WTC11 (cell line): ENCODE measurements around the gene KLHL26. TPM values are rescaled to one million over a fixed set of nuclear protein-coding genes. Genes with fewer than 3 reads are reported as not detected.
A peak's percentile ranks its signal among the peaks of the same experiment; 100 is the strongest.

Source experiments
- ATAC-seq: fragments of 200-7000 bp; cut with Tn5 transposase; 2 replicates; pipeline ENCODE4 v1.10.0; 2021; ENCODE audit warnings: mild to moderate bottlenecking, moderate library complexity
- CTCF ChIA-PET: fragments of 300-600 bp; sonication (Branson Sonifier 250); formaldehyde crosslinking; loops from one replicate; lab custom pipeline; 2021; ENCODE audit warnings: antibody characterized with exemption; lab: Charles Lee
- POLR2A ChIA-PET: fragments of 350-600 bp; sonication (Branson Sonifier 250); formaldehyde crosslinking; loops from one replicate; lab custom pipeline; 2021; ENCODE audit warnings: antibody characterized with exemption; lab: Charles Lee
- DNase-seq: peaks from one replicate; pipeline ENCODE4 v3.0.0; 2021; ENCODE audit warnings: low spot score
- H3K27ac Mint-ChIP-seq: 2 replicates; pipeline ENCODE4 v1.8.0; 2021; ENCODE audit warnings: mixed read lengths
- H3K27me3 Mint-ChIP-seq: 2 replicates; pipeline ENCODE4 v1.8.0; 2021; ENCODE audit warnings: low read depth, mild to moderate bottlenecking, moderate library complexity, mixed read lengths
- H3K36me3 Mint-ChIP-seq: 2 replicates; pipeline ENCODE4 v1.8.0; 2021; ENCODE audit warnings: mixed read lengths
- H3K4me1 Mint-ChIP-seq: 2 replicates; pipeline ENCODE4 v1.8.0; 2022; ENCODE audit warnings: mixed read lengths
- H3K4me3 Mint-ChIP-seq: 2 replicates; pipeline ENCODE4 v1.8.0; 2021; ENCODE audit warnings: mild to moderate bottlenecking, moderate library complexity, mixed read lengths
- H3K9me3 Mint-ChIP-seq: 2 replicates; pipeline ENCODE4 v1.8.0; 2021; ENCODE audit warnings: mixed read lengths
- ATF1 ChIP-seq: sonication (generic); formaldehyde crosslinking; IDR thresholded peaks from 2 replicates; pipeline ENCODE4 v1.8.1; 2023; ENCODE audit warnings: mild to moderate bottlenecking, moderate library complexity, missing genetic modification reagents
- CREB1 ChIP-seq: sonication (generic); formaldehyde crosslinking; IDR thresholded peaks from 2 replicates; pipeline ENCODE4 v1.8.0; 2023; ENCODE audit warnings: mild to moderate bottlenecking, missing genetic modification reagents
- CTCF ChIP-seq: fragments of 200-600 bp; IDR thresholded peaks from 2 replicates; pipeline ENCODE4 v1.8.0; 2022; ENCODE audit warnings: antibody characterized with exemption
- ELF4 ChIP-seq: sonication (generic); formaldehyde crosslinking; IDR thresholded peaks from 2 replicates; pipeline ENCODE4 v1.8.1; 2022; ENCODE audit warnings: low read depth, mild to moderate bottlenecking, moderate library complexity, missing genetic modification reagents
- ESRRA ChIP-seq: sonication (generic); formaldehyde crosslinking; IDR thresholded peaks from 2 replicates; pipeline ENCODE4 v1.8.1; 2022; ENCODE audit warnings: mild to moderate bottlenecking, missing genetic modification reagents, borderline replicate concordance
- FOXP1 ChIP-seq: sonication (generic); formaldehyde crosslinking; IDR thresholded peaks from 2 replicates; pipeline ENCODE4 v1.8.0; 2022; ENCODE audit warnings: missing genetic modification reagents, mild to moderate bottlenecking, moderate library complexity, borderline replicate concordance
- GTF2I ChIP-seq: fragments of 250-450 bp; sonication (Bioruptor Pico); conservative IDR thresholded peaks from 2 replicates; pipeline ENCODE4 v1.4.0; 2021; ENCODE audit warnings: mild to moderate bottlenecking
- KAT7 ChIP-seq: sonication (generic); formaldehyde crosslinking; IDR thresholded peaks from 2 replicates; pipeline ENCODE4 v1.8.1; 2023; ENCODE audit warnings: missing genetic modification reagents, mild to moderate bottlenecking, borderline replicate concordance
- NFATC4 ChIP-seq: fragments of 250-450 bp; sonication (Bioruptor Pico); IDR thresholded peaks from 2 replicates; pipeline ENCODE4 v1.9.0; 2021; ENCODE audit warnings: mild to moderate bottlenecking
- NR2C2 ChIP-seq: sonication (generic); formaldehyde crosslinking; IDR thresholded peaks from 2 replicates; pipeline ENCODE4 v1.8.0; 2022; ENCODE audit warnings: mild to moderate bottlenecking, missing genetic modification reagents
- SMAD3 ChIP-seq: sonication (generic); formaldehyde crosslinking; IDR thresholded peaks from 2 replicates; pipeline ENCODE4 v1.8.0; 2022; ENCODE audit warnings: missing genetic modification reagents, mild to moderate bottlenecking, borderline replicate concordance
- SMAD4 ChIP-seq: sonication (generic); formaldehyde crosslinking; IDR thresholded peaks from 2 replicates; pipeline ENCODE4 v1.8.0; 2022; ENCODE audit warnings: mild to moderate bottlenecking, missing genetic modification reagents
- SOX15 ChIP-seq: fragments of 250-450 bp; sonication (Bioruptor Pico); IDR thresholded peaks from 2 replicates; pipeline ENCODE4 v1.9.0; 2021; ENCODE audit warnings: mild to moderate bottlenecking
- ZNF263 ChIP-seq: sonication (generic); formaldehyde crosslinking; IDR thresholded peaks from 2 replicates; pipeline ENCODE4 v1.8.1; 2022; ENCODE audit warnings: low read depth, mild to moderate bottlenecking, moderate library complexity, missing genetic modification reagents
- ZNF425 ChIP-seq: fragments of 250-450 bp; sonication (Bioruptor Pico); conservative IDR thresholded peaks from 2 replicates; pipeline ENCODE4 v1.9.0; 2021; ENCODE audit warnings: mild to moderate bottlenecking
- total RNA-seq: library from RNA; stranded (reverse); gene quantifications from 3 replicates; pipeline ENCODE4 v1.2.3, GENCODE V29; 2021
- TF ChIP-seq, protein P1 (sequence below): sonication (generic); formaldehyde crosslinking; IDR thresholded peaks from 2 replicates; pipeline ENCODE4 v1.8.0; 2022; ENCODE audit warnings: missing genetic modification reagents
- TF ChIP-seq, protein P2 (sequence below): sonication (generic); formaldehyde crosslinking; IDR thresholded peaks from 2 replicates; pipeline ENCODE4 v1.8.1; 2022; ENCODE audit warnings: missing genetic modification reagents, borderline replicate concordance
- TF ChIP-seq, protein P3 (sequence below): sonication (generic); formaldehyde crosslinking; IDR thresholded peaks from 2 replicates; pipeline ENCODE4 v1.8.1; 2023; ENCODE audit warnings: mild to moderate bottlenecking, missing genetic modification reagents

KLHL26 gene
- total RNA-seq, 1 experiment from 2014 or later = 13.1 TPM

GRCh38 chr19:18669524-18669817 is 32.6 kb downstream of the KLHL26 start:
- DNase-seq = no peak
- Mint-ChIP-seq H3K27me3 (no peaks in the 10 kb centered on the region), H3K27ac (no peak overlapping the region), H3K4me3 (no peak overlapping the region), H3K4me1 (peaks cover 3% of the 10 kb centered on the region; the same call in 1 of the 2 replicates), H3K9me3 (no peaks in the 10 kb centered on the region), H3K36me3 (peaks cover 8% of the 10 kb centered on the region; the same call in 1 of the 2 replicates)
- TF ChIP-seq ESRRA (CRISPR knock-in tag) (no peak), NR2C2 (CRISPR knock-in tag) (no peak), CTCF (no peak)
- no peak for ATAC-seq
- CTCF ChIA-PET = no interaction called here
- POLR2A ChIA-PET = no interaction called here

GRCh38 chr19:18669883-18670282 is 33.1 kb downstream of the KLHL26 start:
- POLR2A ChIA-PET = no interaction called here
- H3K27ac Mint-ChIP-seq = peak overlapping the region; percentile 84
- no peaks in the 10 kb centered on the region for H3K27me3 Mint-ChIP-seq
- DNase-seq (no peak), ATAC-seq (no peak)
- CTCF ChIA-PET = interaction anchor here (1.0 kb wide), 1 partner anchor 70 kb away, joined by 3 read pairs; no protein-coding TSS in a partner anchor
- peaks cover 3% of the 10 kb centered on the region; the same call in 1 of the 2 replicates for H3K4me1 Mint-ChIP-seq
- TF ChIP-seq, protein P1, sequence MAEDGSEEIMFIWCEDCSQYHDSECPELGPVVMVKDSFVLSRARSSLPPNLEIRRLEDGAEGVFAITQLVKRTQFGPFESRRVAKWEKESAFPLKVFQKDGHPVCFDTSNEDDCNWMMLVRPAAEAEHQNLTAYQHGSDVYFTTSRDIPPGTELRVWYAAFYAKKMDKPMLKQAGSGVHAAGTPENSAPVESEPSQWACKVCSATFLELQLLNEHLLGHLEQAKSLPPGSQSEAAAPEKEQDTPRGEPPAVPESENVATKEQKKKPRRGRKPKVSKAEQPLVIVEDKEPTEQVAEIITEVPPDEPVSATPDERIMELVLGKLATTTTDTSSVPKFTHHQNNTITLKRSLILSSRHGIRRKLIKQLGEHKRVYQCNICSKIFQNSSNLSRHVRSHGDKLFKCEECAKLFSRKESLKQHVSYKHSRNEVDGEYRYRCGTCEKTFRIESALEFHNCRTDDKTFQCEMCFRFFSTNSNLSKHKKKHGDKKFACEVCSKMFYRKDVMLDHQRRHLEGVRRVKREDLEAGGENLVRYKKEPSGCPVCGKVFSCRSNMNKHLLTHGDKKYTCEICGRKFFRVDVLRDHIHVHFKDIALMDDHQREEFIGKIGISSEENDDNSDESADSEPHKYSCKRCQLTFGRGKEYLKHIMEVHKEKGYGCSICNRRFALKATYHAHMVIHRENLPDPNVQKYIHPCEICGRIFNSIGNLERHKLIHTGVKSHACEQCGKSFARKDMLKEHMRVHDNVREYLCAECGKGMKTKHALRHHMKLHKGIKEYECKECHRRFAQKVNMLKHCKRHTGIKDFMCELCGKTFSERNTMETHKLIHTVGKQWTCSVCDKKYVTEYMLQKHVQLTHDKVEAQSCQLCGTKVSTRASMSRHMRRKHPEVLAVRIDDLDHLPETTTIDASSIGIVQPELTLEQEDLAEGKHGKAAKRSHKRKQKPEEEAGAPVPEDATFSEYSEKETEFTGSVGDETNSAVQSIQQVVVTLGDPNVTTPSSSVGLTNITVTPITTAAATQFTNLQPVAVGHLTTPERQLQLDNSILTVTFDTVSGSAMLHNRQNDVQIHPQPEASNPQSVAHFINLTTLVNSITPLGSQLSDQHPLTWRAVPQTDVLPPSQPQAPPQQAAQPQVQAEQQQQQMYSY (CRISPR knock-in tag) = no peak
- TF ChIP-seq ZNF263 = no peak
- no peak for TF ChIP-seq SOX15 (CRISPR knock-in tag)
- no peak for TF ChIP-seq NR2C2 (CRISPR knock-in tag)
- TF ChIP-seq, protein P2, sequence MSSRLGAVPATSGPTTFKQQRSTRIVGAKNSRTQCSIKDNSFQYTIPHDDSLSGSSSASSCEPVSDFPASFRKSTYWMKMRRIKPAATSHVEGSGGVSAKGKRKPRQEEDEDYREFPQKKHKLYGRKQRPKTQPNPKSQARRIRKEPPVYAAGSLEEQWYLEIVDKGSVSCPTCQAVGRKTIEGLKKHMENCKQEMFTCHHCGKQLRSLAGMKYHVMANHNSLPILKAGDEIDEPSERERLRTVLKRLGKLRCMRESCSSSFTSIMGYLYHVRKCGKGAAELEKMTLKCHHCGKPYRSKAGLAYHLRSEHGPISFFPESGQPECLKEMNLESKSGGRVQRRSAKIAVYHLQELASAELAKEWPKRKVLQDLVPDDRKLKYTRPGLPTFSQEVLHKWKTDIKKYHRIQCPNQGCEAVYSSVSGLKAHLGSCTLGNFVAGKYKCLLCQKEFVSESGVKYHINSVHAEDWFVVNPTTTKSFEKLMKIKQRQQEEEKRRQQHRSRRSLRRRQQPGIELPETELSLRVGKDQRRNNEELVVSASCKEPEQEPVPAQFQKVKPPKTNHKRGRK (CRISPR knock-in tag) = no peak
- TF ChIP-seq ZNF425 (CRISPR knock-in tag) = no peak
- no peak for TF ChIP-seq CTCF
- TF ChIP-seq FOXP1 = no peak
- no peak for TF ChIP-seq ATF1
- no peak for TF ChIP-seq NFATC4 (CRISPR knock-in tag)
- TF ChIP-seq SMAD3 (CRISPR knock-in tag) = no peak
- no peak for TF ChIP-seq GTF2I (CRISPR knock-in tag)
- no peak for TF ChIP-seq SMAD4 (CRISPR knock-in tag)
- no peak for TF ChIP-seq ELF4 (CRISPR knock-in tag)
- no peak for TF ChIP-seq KAT7
- no peak for TF ChIP-seq CREB1
- TF ChIP-seq, protein P3, sequence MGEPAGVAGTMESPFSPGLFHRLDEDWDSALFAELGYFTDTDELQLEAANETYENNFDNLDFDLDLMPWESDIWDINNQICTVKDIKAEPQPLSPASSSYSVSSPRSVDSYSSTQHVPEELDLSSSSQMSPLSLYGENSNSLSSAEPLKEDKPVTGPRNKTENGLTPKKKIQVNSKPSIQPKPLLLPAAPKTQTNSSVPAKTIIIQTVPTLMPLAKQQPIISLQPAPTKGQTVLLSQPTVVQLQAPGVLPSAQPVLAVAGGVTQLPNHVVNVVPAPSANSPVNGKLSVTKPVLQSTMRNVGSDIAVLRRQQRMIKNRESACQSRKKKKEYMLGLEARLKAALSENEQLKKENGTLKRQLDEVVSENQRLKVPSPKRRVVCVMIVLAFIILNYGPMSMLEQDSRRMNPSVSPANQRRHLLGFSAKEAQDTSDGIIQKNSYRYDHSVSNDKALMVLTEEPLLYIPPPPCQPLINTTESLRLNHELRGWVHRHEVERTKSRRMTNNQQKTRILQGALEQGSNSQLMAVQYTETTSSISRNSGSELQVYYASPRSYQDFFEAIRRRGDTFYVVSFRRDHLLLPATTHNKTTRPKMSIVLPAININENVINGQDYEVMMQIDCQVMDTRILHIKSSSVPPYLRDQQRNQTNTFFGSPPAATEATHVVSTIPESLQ (CRISPR knock-in tag) = no peak
- H3K4me3 Mint-ChIP-seq = no peak overlapping the region
- no peaks in the 10 kb centered on the region for H3K9me3 Mint-ChIP-seq
- H3K36me3 Mint-ChIP-seq = peaks cover 8% of the 10 kb centered on the region; the same call in 1 of the 2 replicates
